Activated B cell treated with CpG ODN at 0.5 μM for 24 hours (primary cell): ENCODE data around the gene QSOX2. TPM values are rescaled to one million over a fixed set of nuclear protein-coding genes. Genes with fewer than 3 reads are reported as not detected.

Source experiments
- ATAC-seq: fragments of 200-7000 bp; cut with Tn5 transposase; one replicate; pipeline ENCODE4 v1.10.0; 2021; ENCODE audit warnings: low read depth, mild to moderate bottlenecking, moderate library complexity
- CTCF ChIA-PET: fragments of 350-600 bp; sonication (Branson Sonifier 250); formaldehyde crosslinking; loops from one replicate; lab custom pipeline; 2021; ENCODE audit warnings: antibody characterized with exemption; lab: Charles Lee
- POLR2A ChIA-PET: fragments of 350-600 bp; sonication (Branson Sonifier 250); formaldehyde crosslinking; loops from one replicate; lab custom pipeline; 2021; ENCODE audit warnings: antibody characterized with exemption; lab: Charles Lee
- DNase-seq: peaks from one replicate; pipeline ENCODE4 v3.0.0; 2022
- H3K27ac Mint-ChIP-seq: one replicate; pipeline ENCODE4 v1.8.0; 2020; ENCODE audit warnings: mixed read lengths
- H3K27me3 Mint-ChIP-seq: one replicate; pipeline ENCODE4 v1.8.0; 2021; ENCODE audit warnings: mixed read lengths
- H3K36me3 Mint-ChIP-seq: one replicate; pipeline ENCODE4 v1.8.0; 2021; ENCODE audit warnings: low read depth, mixed read lengths
- H3K4me1 Mint-ChIP-seq: one replicate; pipeline ENCODE4 v1.8.0; 2021; ENCODE audit warnings: mixed read lengths
- H3K4me3 Mint-ChIP-seq: one replicate; pipeline ENCODE4 v1.8.0; 2020; ENCODE audit warnings: mild to moderate bottlenecking, mixed read lengths
- H3K9me3 Mint-ChIP-seq: one replicate; pipeline ENCODE4 v1.8.0; 2020; ENCODE audit warnings: mixed read lengths
- intact Hi-C: fragments of 100-400 bp; cut with micrococcal nuclease; formaldehyde crosslinking; loops from one replicate; pipeline ENCODE4 v1.15.1; 2024
- total RNA-seq: library from RNA; stranded (reverse); gene quantifications from 2 replicates; pipeline ENCODE4 v1.2.3, GENCODE V29; 2022
- TF ChIP-seq, protein P1 (sequence below): fragments of 200-600 bp; IDR thresholded peaks from one replicate; pipeline ENCODE4 v1.8.0; 2022; ENCODE audit warnings: antibody characterized with exemption, mild to moderate bottlenecking

Gene QSOX2
- total RNA-seq, 1 donor from 2014 or later = 49.1 TPM

GRCh38 chr9:136228107-136228875, 17.3 kb downstream of the QSOX2 start:
- H3K27me3 Mint-ChIP-seq = no peaks in the 10 kb centered on the region

DNA sequence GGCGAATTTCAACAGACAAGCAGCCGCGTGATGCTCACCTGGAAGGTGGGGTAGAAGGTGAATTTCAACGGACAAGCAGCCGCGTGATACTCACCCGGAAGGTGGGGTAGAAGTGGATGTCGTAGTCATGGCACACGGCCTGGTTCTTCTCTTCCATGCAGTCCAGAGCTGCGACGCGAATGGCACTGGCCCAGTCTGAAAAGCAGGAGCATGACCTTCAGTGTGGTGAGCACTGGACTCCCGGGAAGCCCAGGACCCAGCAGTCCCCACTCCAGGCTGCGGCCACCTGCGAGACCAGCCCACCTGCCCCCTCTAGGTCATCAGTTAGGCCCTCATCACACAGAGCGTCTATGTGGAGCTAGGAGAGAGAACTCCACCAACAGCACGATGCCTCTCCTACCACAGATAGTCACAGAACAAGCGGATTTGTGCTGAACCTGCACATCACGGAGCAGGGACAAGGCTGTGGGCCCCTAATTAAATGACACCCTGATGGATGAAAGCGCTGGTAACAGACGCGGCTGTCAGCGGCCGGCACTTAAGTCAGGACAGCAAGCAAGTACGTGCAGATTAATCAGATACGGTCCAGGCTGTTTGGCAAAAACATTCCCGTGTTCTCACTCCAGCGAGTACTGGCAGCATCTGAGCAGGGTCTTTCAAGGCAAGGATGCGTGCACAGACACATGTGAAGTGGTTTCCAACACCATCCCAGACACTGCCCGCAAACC, 18.8 kb downstream of the QSOX2 start:
- intact Hi-C loops = loop anchor here (1.0 to 5.0 kb wide), 3 partner anchors 57 to 255 kb away; partner anchors contain the start of genes SEC16A and TMEM250
- H3K4me3 Mint-ChIP-seq = peak overlapping the region; percentile 4
- TF ChIP-seq, protein P1, sequence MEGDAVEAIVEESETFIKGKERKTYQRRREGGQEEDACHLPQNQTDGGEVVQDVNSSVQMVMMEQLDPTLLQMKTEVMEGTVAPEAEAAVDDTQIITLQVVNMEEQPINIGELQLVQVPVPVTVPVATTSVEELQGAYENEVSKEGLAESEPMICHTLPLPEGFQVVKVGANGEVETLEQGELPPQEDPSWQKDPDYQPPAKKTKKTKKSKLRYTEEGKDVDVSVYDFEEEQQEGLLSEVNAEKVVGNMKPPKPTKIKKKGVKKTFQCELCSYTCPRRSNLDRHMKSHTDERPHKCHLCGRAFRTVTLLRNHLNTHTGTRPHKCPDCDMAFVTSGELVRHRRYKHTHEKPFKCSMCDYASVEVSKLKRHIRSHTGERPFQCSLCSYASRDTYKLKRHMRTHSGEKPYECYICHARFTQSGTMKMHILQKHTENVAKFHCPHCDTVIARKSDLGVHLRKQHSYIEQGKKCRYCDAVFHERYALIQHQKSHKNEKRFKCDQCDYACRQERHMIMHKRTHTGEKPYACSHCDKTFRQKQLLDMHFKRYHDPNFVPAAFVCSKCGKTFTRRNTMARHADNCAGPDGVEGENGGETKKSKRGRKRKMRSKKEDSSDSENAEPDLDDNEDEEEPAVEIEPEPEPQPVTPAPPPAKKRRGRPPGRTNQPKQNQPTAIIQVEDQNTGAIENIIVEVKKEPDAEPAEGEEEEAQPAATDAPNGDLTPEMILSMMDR = no peak
- ChIA-PET CTCF (interaction anchor here (0.5 to 5.1 kb wide), 4 partner anchors 11 to 231 kb away, joined by 3 to 39 read pairs (median 10); no protein-coding TSS in a partner anchor), POLR2A (interaction anchor here (1.0 to 4.1 kb wide), 4 partner anchors 11 to 18 kb away, joined by 4 to 60 read pairs (median 26); no protein-coding TSS in a partner anchor)
- H3K9me3 Mint-ChIP-seq = no peaks in the 10 kb centered on the region
- ATAC-seq = no peak
- H3K27ac Mint-ChIP-seq = peak overlapping the region; percentile 98
- peaks cover 79% of the 10 kb centered on the region for H3K36me3 Mint-ChIP-seq
- no peaks in the 10 kb centered on the region for H3K27me3 Mint-ChIP-seq
- DNase-seq = no peak
- H3K4me1 Mint-ChIP-seq = peaks cover 81% of the 10 kb centered on the region

More at GRCh38 chr9:136228107-136228875, 17.3 kb downstream of the QSOX2 start:
- H3K9me3 Mint-ChIP-seq = no peaks in the 10 kb centered on the region
- H3K4me3 Mint-ChIP-seq = peak overlapping the region; percentile 15
- TF ChIP-seq, protein P1 = no peak
- peaks cover 81% of the 10 kb centered on the region for H3K4me1 Mint-ChIP-seq
- intact Hi-C loops = loop anchor here (5.0 kb wide), 2 partner anchors 111 to 254 kb away; partner anchors contain the start of genes SEC16A and TMEM250
- ATAC-seq (no peak), DNase-seq (no peak)
- CTCF ChIA-PET = interaction anchor here (0.9 to 1.1 kb wide), 2 partner anchors 12 to 15 kb away, joined by 3 to 5 read pairs; no protein-coding TSS in a partner anchor
- H3K27ac Mint-ChIP-seq = peak overlapping the region; percentile 98
- peaks cover 72% of the 10 kb centered on the region for H3K36me3 Mint-ChIP-seq
- POLR2A ChIA-PET = interaction anchor here (0.7 to 0.8 kb wide), 2 partner anchors 12 to 36 kb away, joined by 3 to 4 read pairs; no protein-coding TSS in a partner anchor

DNA sequence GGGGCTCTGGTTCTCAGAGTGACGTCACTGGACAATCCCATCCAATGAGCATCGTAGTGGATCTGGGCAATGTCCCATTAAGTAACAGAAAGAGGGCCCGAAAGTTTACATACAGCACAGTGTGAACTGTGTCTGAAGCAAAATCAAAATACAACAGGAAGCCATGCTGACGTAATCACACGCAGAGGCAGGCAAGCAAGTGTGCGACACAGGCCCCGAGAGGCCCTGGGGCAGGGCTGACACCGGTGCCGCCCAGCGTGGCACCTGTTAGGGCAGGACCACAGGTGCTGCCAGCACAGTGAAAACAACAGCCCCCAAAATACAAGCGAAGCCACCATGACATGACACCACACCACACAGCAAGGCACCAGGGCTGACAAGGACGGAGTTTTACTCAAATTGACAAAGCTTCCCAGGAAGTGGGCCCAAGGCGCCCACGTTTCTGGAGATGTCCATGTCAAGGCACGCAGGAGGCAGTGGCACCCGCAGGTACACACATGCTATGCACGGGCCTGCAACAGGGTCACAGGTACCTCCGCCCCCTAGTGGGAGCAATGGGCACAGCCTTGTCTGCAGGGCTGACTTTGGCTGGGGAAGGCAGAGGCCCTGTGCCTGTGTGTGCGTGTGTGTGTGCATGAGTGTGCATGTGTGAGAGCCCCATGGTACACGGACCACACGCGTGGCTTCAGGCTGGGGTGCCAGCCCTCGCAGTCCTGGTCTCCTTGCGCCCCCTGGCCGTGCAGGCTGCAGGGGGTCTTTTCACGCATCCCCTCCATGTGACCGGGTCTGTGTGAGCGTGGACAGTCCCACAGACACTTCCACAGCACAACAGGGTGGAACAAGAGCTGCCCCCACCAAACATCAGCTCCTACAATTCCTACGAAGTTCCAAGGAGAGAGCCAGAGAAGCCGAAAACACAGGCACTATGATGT, 19.6 kb downstream of the QSOX2 start:
- intact Hi-C loops = loop anchor here (1.0 to 5.0 kb wide), 8 partner anchors 14 to 256 kb away; partner anchors contain the start of genes DNLZ, SEC16A and TMEM250
- peak; percentile 78 for ATAC-seq
- TF ChIP-seq, protein P1 = peak; percentile 30
- no peaks in the 10 kb centered on the region for H3K9me3 Mint-ChIP-seq
- peak overlapping the region; percentile 98 for H3K27ac Mint-ChIP-seq
- POLR2A ChIA-PET = interaction anchor here (0.6 to 4.1 kb wide), 12 partner anchors 10 to 137 kb away, joined by 3 to 60 read pairs (median 8); partner anchors contain the start of genes DNLZ and QSOX2
- peak; percentile 70 for DNase-seq
- CTCF ChIA-PET = interaction anchor here (0.5 to 5.1 kb wide), 7 partner anchors 11 to 232 kb away, joined by 3 to 39 read pairs (median 4); no protein-coding TSS in a partner anchor
- H3K4me3 Mint-ChIP-seq = peak overlapping the region; percentile 79
- H3K27me3 Mint-ChIP-seq = no peaks in the 10 kb centered on the region
- H3K4me1 Mint-ChIP-seq = peaks cover 80% of the 10 kb centered on the region
- H3K36me3 Mint-ChIP-seq = peaks cover 80% of the 10 kb centered on the region

DNA sequence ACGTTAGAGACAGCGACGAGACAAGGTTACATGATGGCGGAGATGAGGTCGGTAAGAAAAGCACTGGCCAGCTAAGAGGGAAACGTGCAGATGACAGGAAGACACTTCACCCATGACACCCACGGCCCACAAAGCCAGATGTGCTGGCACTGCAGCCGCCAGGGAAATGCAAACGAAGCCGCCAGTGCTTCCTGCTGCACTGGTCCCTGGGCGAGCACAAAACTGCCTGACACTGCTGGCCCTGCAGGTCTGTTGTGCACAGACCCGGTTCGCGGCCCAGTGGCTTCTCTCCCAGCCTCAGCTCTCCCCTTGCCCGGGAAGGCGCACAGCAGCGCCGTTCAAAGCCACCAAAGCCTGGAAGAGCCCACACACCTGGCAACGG, 20.3 kb downstream of the QSOX2 start:
- DNase-seq (peak; percentile 75), ATAC-seq (peak; percentile 74)
- ChIA-PET CTCF (interaction anchor here (0.8 to 5.1 kb wide), 8 partner anchors 9 to 58 kb away, joined by 3 to 39 read pairs (median 4); no protein-coding TSS in a partner anchor), POLR2A (interaction anchor here (0.6 to 4.1 kb wide), 14 partner anchors 9 to 138 kb away, joined by 3 to 60 read pairs (median 6); partner anchors contain the start of genes DNLZ, LHX3 and QSOX2)
- intact Hi-C loops = loop anchor here (1.0 to 5.0 kb wide), 7 partner anchors 15 to 257 kb away; partner anchors contain the start of genes DNLZ, SEC16A and TMEM250
- Mint-ChIP-seq H3K36me3 (peaks cover 80% of the 10 kb centered on the region), H3K27ac (peak overlapping the region; percentile 98), H3K4me3 (peak overlapping the region; percentile 79), H3K9me3 (no peaks in the 10 kb centered on the region), H3K4me1 (peaks cover 76% of the 10 kb centered on the region), H3K27me3 (no peaks in the 10 kb centered on the region)
- TF ChIP-seq, protein P1 = no peak
